Small intestine (tissue), 7 donors: Measurements from ENCODE around the gene CAPS. TPM values are rescaled to one million over a fixed set of nuclear protein-coding genes. Genes with fewer than 3 reads are reported as not detected.

Source experiments
- DNase-seq, 2 donors: peaks; one replicate each; pipeline versions ENCODE4 v3.0.0 to v3.0.0-alpha.2; 2013
- FAIRE-seq: peaks from 2 replicates; lab custom pipeline; 2012; peaks lifted over from hg19 to GRCh38; lab: Jason Lieb, UNC
- H3K27ac ChIP-seq, 3 donors: one replicate each; pipeline ENCODE4 v1.5.1; 2013; ENCODE audit warnings: low read length in 2 of 3, mild to moderate bottlenecking in 2 of 3, control low read depth in 1 of 3, inconsistent platforms in 1 of 3, low read depth in 1 of 3, moderate library complexity in 1 of 3
- H3K27me3 ChIP-seq, 3 donors: one replicate each; pipeline ENCODE4 v1.6.1; 2013; ENCODE audit warnings: low read length in 3 of 3, inconsistent platforms in 1 of 3; ENCODE audit not compliant: control insufficient read depth in 3 of 3, insufficient read depth in 3 of 3
- H3K36me3 ChIP-seq, 3 donors: one replicate each; pipeline ENCODE4 v1.6.1; 2013; ENCODE audit warnings: low read length in 3 of 3, inconsistent platforms in 1 of 3, low read depth in 1 of 3, mild to moderate bottlenecking in 1 of 3, moderate library complexity in 1 of 3; ENCODE audit not compliant: control insufficient read depth in 3 of 3, insufficient read depth in 2 of 3
- H3K4me1 ChIP-seq, 3 donors: one replicate each; pipeline ENCODE4 v1.6.1; 2013; ENCODE audit warnings: low read length in 2 of 3, inconsistent platforms in 1 of 3, low read depth in 1 of 3, mild to moderate bottlenecking in 1 of 3, moderate library complexity in 1 of 3; ENCODE audit not compliant: control insufficient read depth in 3 of 3, insufficient read depth in 2 of 3
- H3K4me3 ChIP-seq, 3 donors: one replicate each; pipeline ENCODE4 v1.5.1; 2013; ENCODE audit warnings: low read length in 3 of 3, control low read depth in 1 of 3, inconsistent platforms in 1 of 3, low read depth in 1 of 3, mild to moderate bottlenecking in 1 of 3, moderate library complexity in 1 of 3
- H3K9me3 ChIP-seq, 2 donors: one replicate each; pipeline ENCODE4 v1.6.1; 2013; ENCODE audit warnings: low read depth in 1 of 2, low read length in 1 of 2; ENCODE audit not compliant: control insufficient read depth in 2 of 2, insufficient read depth in 1 of 2
- WGBS, 3 donors: extraction: QIAGEN DNeasy Blood & Tissue Kit; methylation state at CpG; one replicate each; pipeline ENCODE4 v1.1.7; 2013; 5-methylcytosine and 5-hydroxymethylcytosine counted together
- polyA plus RNA-seq, 4 donors: library from polyadenylated mRNA; stranded (reverse) in 3 of 4; unstranded in 1 of 4; fragments of 200-250 nt in 3 of 4; fragments of 120-200 nt in 1 of 4; gene quantifications; one replicate each; pipeline versions ENCODE4 v1.2.1 to v1.2.3, GENCODE V29; 2013
- donor health status: healthy with polysubstance abuse.
- donor health status: control.
- donor health status: control.
- donor health status: Bipolar disorder and iron deficiency.
- donor health status: healthy.

CAPS gene
- polyA plus RNA-seq, 4 donors: 8.7 to 22.7 (median 15.4) TPM

GRCh38 chr19:5893907-5894703 lies 19.9 kb upstream of the CAPS start:
- DNase-seq: no peak
- WGBS, 3 donors: 70 to 84% (median 73%) methylated on average over 25 to 28 of the region's 28 CpGs

DNA sequence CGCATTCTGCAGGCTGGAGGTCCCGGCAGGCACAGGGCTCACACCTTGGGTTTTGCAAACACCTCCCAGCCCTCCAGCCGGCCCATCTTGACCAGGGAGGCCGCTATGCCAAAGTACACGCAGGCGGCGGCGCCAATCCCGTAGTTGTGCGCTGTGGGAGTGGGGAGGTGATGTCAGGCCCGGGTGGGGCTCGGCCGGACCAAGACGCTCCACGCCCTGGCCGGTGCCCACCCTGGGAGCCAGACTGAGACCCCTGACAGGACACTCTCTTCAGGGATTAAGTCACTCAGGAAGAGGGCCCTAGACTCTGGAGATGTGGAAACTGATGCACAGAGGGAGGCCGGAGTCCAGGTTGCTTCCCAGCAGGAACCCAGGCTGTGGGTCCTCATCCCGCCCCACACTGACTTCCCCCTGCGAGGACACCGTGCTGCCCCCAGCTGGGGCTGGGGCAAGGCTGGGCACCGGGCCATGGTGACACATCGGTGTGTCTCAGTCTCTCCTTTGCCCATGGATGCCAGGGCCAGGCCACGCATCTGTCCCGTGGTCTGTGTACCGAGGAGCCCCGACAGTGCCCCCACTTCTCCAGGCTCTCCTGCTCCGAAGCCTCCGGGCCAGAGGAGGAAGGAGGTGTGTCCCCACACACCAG lies 19.2 kb upstream of the CAPS start:
- H3K4me1 ChIP-seq: peaks cover 0 to 10% (median 0%) of the 10 kb centered on the region in 3 donors
- no peak overlapping the region for H3K4me3 ChIP-seq
- H3K27ac ChIP-seq: no peak overlapping the region
- no peak for FAIRE-seq
- H3K9me3 ChIP-seq: no peaks in the 10 kb centered on the region
- DNase-seq: no peak
- H3K36me3 ChIP-seq: peaks cover 5 to 49% (median 11%) of the 10 kb centered on the region in 3 donors
- peaks cover 0 to 22% (median 0%) of the 10 kb centered on the region in 3 donors for H3K27me3 ChIP-seq
- WGBS, 3 donors: 70 to 80% (median 79%) methylated on average over 28 of the region's 28 CpGs

More at GRCh38 chr19:5893907-5894703, 19.9 kb upstream of the CAPS start:
- FAIRE-seq: no peak
- H3K4me3 ChIP-seq: no peak overlapping the region
- H3K27ac ChIP-seq: no peak overlapping the region
- no peaks in the 10 kb centered on the region for H3K9me3 ChIP-seq
- peaks cover 5 to 46% (median 11%) of the 10 kb centered on the region in 3 donors for H3K36me3 ChIP-seq
- H3K4me1 ChIP-seq: peaks cover 0 to 10% (median 0%) of the 10 kb centered on the region in 3 donors
- H3K27me3 ChIP-seq: peaks cover 0 to 28% (median 0%) of the 10 kb centered on the region in 3 donors

GRCh38 chr19:5895409-5895808 lies 18.6 kb upstream of the CAPS start:
- no peak for DNase-seq
- H3K4me3 ChIP-seq: no peak overlapping the region
- no peaks in the 10 kb centered on the region for H3K9me3 ChIP-seq
- H3K36me3 ChIP-seq: peaks cover 7 to 55% (median 11%) of the 10 kb centered on the region in 3 donors
- no peak for FAIRE-seq
- no peak overlapping the region for H3K27ac ChIP-seq
- 86 to 94% (median 87%) methylated on average over 13 to 15 of the region's 15 CpGs for WGBS, 3 donors
- peaks cover 0 to 18% (median 0%) of the 10 kb centered on the region in 3 donors for H3K27me3 ChIP-seq
- H3K4me1 ChIP-seq: peaks cover 0 to 10% (median 0%) of the 10 kb centered on the region in 3 donors

DNA sequence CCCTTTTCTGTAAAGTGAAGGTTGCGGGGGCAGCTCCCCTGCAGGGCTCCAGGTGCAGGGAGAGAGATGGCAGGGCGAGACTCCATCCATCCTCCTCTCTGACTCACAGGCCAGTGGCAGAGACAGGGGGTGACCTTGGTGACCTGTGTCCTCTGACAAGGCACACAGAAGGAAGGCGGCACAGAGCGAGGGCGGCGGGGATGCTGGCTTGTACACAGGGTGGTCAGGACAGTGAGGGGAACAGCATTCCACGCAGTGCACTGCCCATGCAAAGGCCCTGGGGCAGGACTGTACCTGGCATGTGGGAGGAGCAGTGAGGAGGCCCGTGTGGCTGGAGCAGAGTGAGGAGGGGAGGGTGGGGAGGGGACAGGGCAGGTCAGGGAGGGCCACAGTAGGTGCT lies 18.2 kb upstream of the CAPS start:
- no peak overlapping the region for H3K27ac ChIP-seq
- no peak for DNase-seq
- H3K4me1 ChIP-seq: peaks cover 0 to 10% (median 0%) of the 10 kb centered on the region in 3 donors
- FAIRE-seq: no peak
- H3K9me3 ChIP-seq: no peaks in the 10 kb centered on the region
- H3K4me3 ChIP-seq: no peak overlapping the region
- 89 to 94% (median 89%) methylated on average over 8 of the region's 8 CpGs for WGBS, 3 donors
- peaks cover 7 to 58% (median 11%) of the 10 kb centered on the region in 3 donors for H3K36me3 ChIP-seq
- H3K27me3 ChIP-seq: peaks cover 0 to 14% (median 0%) of the 10 kb centered on the region in 3 donors

DNA sequence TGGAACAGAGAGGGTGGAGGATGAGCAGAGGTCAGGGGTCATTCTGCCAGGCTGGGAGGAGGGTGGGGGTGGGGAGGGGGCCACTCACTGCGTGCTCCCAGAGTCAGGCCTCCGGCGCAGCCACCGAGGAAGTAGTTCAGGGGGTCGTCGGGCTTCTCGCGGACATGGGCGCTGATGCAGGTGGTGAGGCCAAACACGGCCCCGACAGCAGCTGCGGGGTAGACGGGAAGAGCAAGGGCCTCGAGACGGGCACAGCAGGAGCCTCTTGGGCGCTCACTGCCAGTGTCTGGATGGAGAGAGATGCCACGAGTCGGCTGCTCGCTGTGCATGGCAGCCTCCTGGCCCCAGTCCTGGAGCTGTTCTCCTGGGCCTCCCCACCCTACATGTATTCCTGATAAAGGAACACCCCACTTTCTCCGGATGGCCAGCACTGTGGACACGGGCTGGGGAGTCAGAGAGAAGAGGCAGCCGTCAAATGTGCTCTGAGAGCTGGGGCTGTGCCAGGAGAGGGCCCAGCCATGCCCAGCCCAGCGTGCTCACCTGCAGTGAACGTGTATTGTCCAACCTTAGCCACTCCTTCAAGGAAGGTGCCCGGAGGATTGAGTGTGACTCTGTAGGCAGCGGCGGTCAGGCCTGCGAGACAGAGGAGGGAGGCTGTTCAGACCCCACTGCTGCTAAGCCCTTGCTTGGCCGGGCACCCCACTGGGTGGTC lies 17.5 kb upstream of the CAPS start:
- FAIRE-seq (no peak), DNase-seq (no peak)
- Histone ChIP-seq H3K36me3 (peaks cover 7 to 64% (median 13%) of the 10 kb centered on the region in 3 donors), H3K27ac (no peak overlapping the region), H3K4me3 (no peak overlapping the region), H3K27me3 (peaks cover 0 to 8% (median 0%) of the 10 kb centered on the region in 3 donors), H3K4me1 (peaks cover 0 to 9% (median 0%) of the 10 kb centered on the region in 3 donors), H3K9me3 (no peaks in the 10 kb centered on the region)
- WGBS, 3 donors: 85 to 89% (median 88%) methylated on average over 28 to 29 of the region's 29 CpGs

DNA sequence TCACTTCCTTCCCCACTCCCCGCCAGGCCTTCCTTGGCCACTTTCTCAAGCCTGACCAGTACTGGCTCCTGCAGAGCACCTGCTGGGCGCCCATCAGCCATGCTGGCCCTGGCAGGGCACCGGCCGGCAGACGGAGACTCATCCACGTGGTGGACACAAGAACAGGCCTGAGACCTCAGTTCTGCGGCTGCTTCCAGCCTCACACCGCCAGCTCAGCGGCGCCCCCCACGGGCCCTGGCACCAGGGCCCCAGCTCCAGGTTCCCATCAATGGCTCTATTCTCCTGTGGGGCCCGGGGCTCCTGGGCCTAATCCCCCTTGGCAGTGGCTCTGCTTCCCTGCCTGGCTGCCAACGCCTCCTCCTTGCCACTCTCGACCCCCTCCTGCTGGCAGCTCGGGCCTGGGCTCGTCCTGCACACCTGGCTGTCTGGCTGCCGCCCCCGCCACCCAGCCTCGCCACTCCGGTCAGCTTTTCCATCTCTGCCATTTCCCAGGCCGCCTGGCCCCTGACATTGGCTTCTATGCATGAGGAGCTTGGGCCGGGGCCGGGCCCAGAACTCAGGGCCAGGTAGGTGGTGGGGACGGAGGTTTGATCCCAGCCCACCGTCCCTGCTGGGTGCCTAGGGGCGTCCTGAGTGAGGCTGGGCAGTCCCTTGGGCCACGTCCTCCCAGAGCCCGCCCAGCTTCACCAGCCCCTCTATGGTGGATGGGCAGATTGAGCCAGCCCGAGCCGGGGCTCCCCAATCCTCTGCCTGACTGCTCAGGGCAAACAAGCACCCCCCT lies 16.7 kb upstream of the CAPS start:
- peaks cover 0 to 1% (median 0%) of the 10 kb centered on the region in 3 donors for H3K27me3 ChIP-seq
- no peak for DNase-seq
- no peak for FAIRE-seq
- no peaks in the 10 kb centered on the region for H3K9me3 ChIP-seq
- peaks cover 7 to 68% (median 13%) of the 10 kb centered on the region in 3 donors for H3K36me3 ChIP-seq
- no peak overlapping the region for H3K4me3 ChIP-seq
- H3K27ac ChIP-seq: no peak overlapping the region
- H3K4me1 ChIP-seq: peaks cover 0 to under 1% (median under 1%) of the 10 kb centered on the region in 3 donors
- WGBS, 3 donors: 93 to 95% (median 94%) methylated on average over 29 to 30 of the region's 30 CpGs

- no peak for DNase-seq
- no peak for FAIRE-seq
- Histone ChIP-seq H3K27ac (no peak overlapping the region), H3K4me1 (peaks cover 0 to 5% (median 3%) of the 10 kb centered on the region in 3 donors), H3K9me3 (no peaks in the 10 kb centered on the region), H3K4me3 (no peak overlapping the region), H3K27me3 (no peaks in the 10 kb centered on the region), H3K36me3 (peaks cover 7 to 58% (median 13%) of the 10 kb centered on the region in 3 donors)
- WGBS, 3 donors: 88 to 91% (median 89%) methylated on average over 12 to 13 of the region's 13 CpGs
Observed at GRCh38 chr19:5899728-5900526, 14.1 kb upstream of the CAPS start.
